ENCODE results near the gene POLR2F. TPM values are rescaled to one million over a fixed set of nuclear protein-coding genes. Genes with fewer than 3 reads are reported as not detected.

Gene POLR2F
- total RNA-seq, 1 donor from 2014 or later: 52.6 TPM

DNA sequence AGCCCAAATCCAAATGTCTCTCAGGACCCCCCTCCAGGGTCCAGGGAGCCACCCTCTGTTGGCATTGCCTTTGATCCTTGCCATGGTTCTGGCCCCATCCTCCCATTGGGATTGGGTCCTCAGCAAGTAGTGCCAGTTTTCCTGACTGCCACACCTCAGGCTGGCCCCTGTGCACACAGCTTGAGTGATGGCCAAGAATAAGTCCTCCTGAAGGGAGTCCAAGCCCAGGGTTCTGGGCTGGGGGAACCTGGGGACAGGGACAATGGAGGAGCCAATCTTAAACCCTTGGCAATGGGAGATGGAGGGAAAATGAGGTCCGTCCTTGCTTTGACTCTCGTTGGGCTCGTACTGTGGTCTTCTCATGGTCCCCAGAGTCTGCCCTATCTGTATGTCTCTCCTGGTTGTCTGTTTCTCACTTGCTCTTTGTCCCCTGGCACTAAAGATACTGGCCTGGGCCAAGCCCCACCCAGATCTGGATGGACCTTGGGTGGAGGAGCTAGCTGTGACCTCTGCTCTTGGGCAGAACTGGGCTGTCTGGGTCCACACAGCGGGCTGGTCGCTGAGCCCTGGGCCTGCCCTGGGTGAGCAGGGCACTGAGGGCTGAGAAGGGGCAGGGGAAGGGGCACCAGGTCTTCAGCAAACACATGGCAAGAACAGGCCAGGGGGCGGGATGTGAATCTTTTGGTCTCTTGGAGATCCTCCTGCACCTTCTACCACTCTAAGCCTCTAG lies 27.9 kb downstream of the POLR2F start:
- no peak for DNase-seq (ENCODE audit: low read depth in 2 of 2)

DNA sequence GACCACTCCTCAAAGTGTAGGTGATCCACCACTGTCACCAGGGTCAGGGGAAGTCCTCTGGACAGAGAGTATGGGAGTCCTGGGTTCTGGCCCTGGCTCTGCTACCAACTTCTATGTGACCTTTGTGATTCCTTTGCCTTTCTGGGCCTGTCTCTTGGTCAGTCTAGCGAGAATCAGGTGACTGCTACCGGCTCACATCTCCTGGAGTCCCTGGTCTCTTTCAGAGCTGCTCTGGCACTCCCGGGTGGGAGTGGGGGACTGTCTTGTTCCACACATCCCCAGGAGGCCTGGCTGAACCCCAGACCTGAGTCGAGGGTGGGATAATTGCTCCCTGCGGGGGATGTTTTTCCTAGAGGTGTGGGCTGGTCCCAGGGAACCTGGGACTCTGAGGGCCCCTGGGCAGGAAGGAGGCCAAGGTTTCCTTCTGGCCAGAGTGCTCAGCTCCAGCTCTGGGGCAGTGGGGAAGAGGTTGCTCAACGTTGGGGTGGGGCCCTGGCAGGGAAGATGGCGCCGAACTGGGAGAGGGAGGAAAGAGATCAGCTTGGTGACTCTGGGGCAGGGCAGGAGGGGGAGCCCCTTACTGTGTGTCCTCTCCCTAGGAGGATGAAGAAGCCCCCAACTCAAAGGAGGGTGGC lies 28.8 kb downstream of the POLR2F start:
- DNase-seq (ENCODE audit: low read depth in 2 of 2): no peak

DNA sequence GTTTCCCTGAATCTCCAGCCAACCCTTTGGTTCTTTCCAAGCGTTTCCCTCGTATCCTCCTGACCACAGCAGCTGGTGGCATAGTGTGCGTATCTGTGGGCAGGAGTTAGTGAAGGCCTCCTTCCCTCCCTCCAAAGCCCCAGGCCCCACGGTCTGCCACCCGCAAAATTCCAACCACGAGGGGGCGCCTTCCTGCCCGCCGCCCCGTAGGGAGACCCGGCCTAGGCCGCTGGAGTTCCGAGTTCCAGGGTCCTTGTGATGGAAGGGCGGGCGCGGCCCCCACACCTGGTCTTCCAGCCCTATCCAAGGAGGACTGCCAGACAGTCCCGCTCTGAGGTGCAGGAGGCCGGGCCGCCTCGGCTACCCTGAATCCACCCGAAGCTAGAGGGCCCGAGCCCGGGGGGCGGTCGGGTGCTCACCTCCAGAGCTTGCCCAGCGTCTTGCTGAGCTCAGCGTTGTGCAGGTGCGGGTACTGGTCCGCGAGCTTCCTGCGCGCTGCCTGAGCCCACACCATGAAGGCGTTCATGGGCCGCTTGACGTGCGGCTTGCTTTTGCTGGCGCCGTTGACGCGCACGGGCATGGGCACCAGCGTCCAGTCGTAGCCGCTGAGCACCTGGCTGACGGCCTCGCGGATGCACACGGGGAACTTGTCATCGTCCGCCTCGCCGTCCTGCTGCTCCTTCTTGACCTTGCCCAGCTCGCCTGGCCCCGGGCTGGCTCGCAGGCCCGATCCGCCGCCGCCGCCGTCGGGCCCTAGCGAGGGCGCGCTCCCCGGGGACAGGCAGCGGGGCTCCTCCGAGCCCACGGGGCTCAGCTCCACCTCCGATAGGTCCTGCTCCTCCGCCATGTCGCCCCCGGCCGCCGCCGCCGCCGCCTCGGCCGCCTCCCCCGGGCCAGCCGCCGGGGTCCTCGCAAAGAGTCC lies 29.7 kb downstream of the POLR2F start:
- peak in 1 of 2 donors; percentile 18 for DNase-seq (ENCODE audit: low read depth in 2 of 2)

DNA sequence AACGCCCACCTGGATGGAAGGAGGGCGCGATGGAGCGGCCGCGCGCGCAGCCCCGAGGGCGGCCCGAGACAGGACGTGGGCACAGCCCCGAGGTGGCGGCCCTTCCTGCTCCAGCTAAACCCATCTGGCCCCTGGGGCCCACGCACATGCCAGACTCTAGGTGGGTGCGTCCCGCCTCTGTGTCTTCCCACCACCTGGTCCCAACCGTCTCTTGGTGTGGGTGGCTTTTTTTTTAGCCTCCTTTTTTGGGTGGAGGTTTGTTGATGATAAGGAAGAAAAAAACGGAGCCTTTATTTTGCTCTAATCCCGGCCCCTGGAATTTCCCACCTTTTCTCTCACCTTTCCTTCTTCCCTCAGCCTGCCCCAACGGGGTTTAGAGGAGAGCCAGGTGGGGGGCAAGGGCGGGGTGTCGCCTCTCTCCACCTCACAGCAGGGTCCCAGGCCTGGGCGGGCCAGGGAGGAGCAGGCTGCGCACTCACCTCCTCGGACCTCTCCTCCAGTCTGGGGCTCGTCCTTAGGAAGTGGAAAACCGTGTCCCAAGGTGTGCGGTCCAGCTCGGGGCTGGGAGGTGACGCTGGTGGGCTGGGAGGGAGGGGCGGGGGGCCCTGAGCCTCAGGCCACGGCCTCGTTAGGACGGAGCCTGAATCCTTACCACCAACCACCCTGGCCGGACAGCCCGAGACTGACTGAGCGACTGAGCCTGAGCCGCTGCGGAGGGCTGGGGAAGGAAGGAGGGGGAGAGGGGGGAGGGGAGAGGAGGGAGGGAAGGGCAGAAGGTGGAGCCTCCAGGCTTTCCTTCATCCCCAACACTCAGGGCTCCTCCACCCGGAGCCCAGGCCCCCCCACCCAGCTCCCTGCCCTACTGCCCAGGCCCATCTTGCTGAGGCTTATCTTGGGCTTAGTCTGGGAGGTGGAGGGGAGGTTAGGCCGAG lies 30.6 kb downstream of the POLR2F start, which contains the start of gene SOX10:
TSS of gene SOX10 (minus strand) at position 696 of the 932 bp plus-strand sequence. CDS start 771 bp downstream, outside the sequence.
- DNase-seq (ENCODE audit: low read depth in 2 of 2): no peak

DNA sequence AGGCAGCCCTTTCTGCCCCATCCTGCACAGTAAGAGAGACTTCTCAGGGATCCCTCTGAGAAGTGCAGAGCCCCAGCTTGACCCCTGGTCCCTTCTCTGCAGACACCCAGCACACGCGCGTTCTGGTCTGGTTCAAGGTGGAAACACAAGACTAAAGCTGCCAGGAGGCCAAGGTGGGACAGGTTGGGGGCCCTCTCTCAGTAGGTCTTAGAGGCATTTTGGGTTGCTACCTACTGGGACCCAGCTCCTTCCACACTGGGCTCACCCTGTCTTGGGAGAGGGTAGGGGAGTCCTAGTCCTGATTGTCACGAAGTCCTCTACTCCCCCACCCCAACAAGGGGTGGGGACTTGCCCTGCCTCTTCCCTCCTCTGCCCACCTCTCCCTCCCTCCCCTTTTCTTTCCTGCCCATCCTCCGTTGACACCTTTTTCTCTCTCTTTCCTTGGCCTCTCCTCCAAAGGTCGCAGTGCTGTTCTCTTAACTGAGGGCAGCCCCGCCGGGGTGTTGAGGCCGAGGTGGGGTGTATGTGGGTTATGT lies 31.6 kb downstream of the POLR2F start:
- DNase-seq (ENCODE audit: low read depth in 2 of 2): no peak

- DNase-seq (ENCODE audit: low read depth in 2 of 2): no peak
These were observed 32.3 kb downstream of the POLR2F start for GRCh38 chr22:37985751-37986281.

DNA sequence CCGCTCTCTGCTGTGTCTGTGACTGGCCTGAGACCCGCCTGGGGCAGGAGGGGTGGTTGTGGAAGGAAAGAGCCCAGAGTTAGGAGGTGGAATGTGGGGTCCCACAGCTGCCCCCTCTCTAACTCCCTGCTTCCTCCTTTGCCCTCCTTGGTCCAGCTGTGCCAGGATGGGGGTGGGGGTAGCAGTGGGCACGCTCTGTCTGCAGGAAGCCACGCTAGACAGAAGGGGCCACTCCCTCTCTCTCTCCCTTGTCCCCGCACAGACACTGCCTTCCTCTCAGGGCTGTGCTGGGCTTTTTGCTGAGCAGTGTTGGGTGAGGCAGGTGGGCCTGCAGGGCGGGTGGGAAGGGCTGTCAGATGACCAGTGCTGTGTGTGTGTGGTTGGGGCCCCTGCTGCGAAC lies 32.9 kb downstream of the POLR2F start:
- no peak for DNase-seq (ENCODE audit: low read depth in 2 of 2)

- DNase-seq (ENCODE audit: low read depth in 2 of 2): no peak
These were observed 35.9 kb downstream of the POLR2F start for GRCh38 chr22:37989146-37990045.

GRCh38 chr22:37990301-37990700 lies 36.8 kb downstream of the POLR2F start:
- DNase-seq (ENCODE audit: low read depth in 2 of 2): no peak

DNA sequence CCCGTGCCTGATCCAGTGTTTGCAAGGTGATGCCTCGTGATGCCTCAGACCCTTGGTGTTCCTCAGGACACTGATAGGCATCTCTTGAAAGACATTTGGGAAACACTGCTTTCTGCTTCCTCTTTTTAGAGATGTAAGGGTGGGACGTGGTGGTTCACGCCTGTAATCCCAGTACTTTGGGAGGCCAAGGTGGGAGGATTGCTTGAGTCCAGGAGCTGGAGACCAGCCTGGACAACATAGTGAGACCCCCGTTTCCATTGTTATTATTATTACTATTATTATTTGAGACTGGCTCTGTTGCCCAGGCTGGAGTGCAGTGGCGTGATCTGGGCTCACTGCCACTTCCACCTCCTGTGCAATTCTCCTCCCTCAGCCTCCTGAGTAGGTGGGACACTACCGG lies 37.4 kb downstream of the POLR2F start:
- DNase-seq (ENCODE audit: low read depth in 2 of 2): no peak

- DNase-seq (ENCODE audit: low read depth in 2 of 2): no peak
These were observed 38.4 kb downstream of the POLR2F start for GRCh38 chr22:37991731-37992442.

GRCh38 chr22:37994049-37994448 lies 40.5 kb downstream of the POLR2F start:
- DNase-seq (ENCODE audit: low read depth in 2 of 2): no peak

DNA sequence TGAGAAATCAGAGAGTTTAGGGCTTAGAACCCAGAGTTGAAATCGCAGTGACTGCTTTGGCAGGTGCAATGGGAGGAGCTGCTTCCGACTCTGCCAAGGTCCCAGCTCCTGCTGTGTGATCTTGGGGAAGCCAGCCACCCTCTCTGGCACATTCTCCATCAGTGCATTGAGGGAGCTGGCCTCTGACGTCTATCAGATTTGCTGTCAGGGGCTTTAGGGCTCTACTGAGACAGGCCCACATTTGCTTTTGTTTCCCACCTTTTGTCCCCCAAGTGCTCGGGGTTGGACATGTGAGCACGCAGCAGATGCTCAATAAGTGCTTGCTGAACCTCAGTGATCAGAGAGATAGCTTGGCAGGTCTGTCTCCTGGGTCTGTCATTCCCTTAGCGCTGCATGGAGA lies 41.5 kb downstream of the POLR2F start:
- DNase-seq (ENCODE audit: low read depth in 2 of 2): no peak

DNA sequence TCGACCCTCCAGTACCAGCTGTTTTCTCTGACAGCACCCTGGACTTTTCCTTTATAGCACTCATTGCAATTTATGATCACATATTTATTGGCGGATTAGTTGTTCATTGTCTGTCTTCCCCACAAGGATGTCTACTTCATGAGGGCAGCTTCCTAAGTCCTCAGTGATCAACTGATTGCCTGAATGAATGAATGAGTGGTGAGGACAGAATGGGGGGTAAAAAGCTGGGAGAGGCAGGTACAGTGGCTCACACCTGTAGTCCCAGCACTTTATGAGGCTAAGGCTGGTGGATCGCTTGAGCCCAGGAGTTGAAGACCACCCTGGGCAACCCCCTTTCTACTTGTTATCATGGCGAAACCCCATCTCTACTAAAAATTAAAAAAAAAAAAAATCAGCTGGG lies 42.0 kb downstream of the POLR2F start:
- no peak for DNase-seq (ENCODE audit: low read depth in 2 of 2)

- no peak for DNase-seq (ENCODE audit: low read depth in 2 of 2)
These were observed 42.6 kb downstream of the POLR2F start for GRCh38 chr22:37996079-37996478.

GRCh38 chr22:37996515-37997246 lies 43.2 kb downstream of the POLR2F start:
- DNase-seq (ENCODE audit: low read depth in 2 of 2): no peak

GRCh38 chr22:37998543-37998942 lies 45.0 kb downstream of the POLR2F start:
- DNase-seq (ENCODE audit: low read depth in 2 of 2): no peak

GRCh38 chr22:37999236-37999635 lies 45.7 kb downstream of the POLR2F start:
- DNase-seq (ENCODE audit: low read depth in 2 of 2): no peak
